ENCODE measurements around the gene CAB39.

Gene CAB39

DNA sequence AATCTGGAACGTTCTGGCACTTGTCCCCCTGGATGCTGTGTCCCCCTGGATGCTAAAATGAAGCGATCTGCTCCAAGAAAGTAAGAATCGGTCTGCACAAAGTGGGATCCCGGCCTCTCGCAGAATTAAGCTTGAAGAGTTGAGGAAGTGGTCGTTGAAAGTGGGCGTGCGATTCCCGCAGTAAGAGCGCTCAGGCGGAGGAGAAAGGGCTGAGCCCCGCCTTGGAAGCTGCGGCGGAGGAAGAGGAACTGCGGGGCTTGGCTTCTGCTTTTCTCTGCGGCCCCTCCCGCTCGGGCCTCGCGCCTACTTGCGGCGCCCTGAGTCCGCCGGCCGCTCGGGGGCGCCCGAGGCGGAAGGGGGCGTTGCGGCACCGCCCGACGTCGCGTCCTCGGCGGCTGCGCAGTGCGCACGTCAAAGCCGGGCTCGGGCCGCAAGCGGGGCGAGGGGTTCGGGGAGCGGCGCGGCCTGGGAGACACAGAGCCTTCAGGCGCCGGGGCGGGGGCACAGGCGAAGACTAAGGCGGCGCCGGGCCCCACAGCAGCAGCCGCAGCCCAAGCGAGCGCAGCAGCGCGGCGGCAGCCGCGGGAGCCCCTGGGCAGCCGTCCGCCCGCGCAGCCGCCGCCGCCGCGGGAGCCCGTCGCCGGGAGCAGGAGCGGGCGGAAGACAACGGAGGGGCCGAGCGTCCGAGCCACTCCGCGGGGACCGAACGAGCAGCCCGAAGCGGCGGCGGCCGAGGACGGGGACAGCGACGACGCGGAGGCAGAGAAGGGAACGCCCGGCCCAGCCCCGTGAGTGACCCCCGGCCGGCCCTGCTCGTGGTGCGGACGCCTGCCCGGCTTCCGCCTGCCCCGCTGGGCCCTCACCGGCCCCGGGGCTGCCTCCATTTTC lies at the start of gene CAB39:
Gene CAB39 (plus strand): TSS at position 400 of the 888 bp plus-strand sequence. CDS start 47,160 bp downstream, outside the sequence.
- DNase-seq = peak; percentile 75

DNA sequence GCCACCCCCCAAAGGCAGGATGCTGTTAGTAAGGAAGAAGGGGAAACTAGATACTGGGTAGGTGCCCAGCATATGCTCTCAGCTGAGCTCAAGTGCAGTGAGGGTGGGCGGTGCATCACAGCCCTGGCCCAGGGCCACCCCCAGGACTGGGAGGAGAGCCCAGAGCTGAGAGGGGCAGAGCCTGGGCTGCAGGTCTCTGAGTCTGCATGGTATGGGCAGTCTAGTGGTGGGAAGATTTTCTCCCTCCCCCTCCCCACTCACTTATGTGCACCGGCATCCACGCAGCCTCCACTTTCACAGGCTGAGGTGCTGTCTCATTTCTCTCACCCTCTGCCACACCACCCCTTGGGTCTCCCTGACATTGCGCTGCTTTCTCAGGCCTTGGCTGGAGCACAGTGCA lies 48.5 kb upstream of the CAB39 start:
- DNase-seq = peak; percentile 64

DNA sequence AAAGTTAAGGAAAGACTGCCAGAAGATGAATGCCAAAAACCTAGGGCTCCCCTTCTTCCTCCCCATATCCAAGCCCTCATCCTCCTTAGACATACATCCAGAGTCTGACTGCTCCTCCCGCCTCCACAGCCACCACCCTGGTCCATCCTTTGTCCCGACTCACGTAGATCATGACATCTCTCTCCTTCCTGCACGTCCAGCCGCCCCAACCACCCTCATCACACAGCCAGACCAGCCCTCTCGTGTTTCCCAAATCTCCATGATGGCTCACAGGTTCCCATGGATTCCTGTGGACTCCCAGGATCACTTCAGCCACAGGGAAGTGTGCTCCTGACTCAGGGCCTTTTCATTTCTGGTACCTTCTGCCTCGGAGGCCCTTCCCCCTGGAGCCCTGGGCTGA lies 47.8 kb upstream of the CAB39 start:
- DNase-seq = no peak

DNA sequence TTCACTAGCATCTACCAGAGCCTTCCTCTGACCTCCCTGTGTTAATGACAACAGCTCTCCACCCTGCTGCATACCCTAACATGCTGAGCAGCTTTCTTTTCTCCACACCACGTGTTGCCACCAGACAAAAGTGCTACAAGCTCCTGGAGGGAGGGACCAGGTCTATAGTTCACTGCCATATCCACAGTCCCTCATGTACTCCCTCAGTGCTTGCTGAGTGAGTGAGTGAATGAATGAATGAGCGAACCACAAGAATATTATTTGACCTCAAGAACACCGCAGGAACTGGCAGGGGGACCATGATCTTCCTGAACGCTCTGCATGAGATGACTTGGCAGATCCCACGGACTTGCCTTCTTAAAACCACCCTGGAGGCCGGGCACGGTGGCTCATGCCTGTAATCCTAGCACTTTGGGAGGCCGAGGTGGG lies 47.4 kb upstream of the CAB39 start:
- DNase-seq = no peak

DNA sequence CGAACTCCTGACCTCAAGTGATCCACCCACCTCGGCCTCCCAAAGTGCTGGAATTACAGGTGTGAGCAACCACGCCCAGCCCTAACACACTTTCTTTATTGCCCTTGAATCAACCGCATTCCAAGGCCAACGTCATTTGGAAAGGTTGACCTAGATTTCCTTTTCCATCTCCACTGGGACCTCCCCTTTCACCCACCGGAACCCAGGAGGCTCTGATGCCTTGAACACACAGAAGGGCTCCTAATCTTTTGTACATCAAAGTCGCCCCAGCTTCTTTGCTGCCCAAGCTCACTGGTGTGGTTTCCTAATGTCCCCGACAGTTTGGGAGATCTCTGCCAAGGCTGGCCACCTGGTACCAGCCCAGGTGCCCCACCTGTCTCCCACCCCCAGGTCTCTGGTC lies 46.2 kb upstream of the CAB39 start:
- DNase-seq = no peak

DNA sequence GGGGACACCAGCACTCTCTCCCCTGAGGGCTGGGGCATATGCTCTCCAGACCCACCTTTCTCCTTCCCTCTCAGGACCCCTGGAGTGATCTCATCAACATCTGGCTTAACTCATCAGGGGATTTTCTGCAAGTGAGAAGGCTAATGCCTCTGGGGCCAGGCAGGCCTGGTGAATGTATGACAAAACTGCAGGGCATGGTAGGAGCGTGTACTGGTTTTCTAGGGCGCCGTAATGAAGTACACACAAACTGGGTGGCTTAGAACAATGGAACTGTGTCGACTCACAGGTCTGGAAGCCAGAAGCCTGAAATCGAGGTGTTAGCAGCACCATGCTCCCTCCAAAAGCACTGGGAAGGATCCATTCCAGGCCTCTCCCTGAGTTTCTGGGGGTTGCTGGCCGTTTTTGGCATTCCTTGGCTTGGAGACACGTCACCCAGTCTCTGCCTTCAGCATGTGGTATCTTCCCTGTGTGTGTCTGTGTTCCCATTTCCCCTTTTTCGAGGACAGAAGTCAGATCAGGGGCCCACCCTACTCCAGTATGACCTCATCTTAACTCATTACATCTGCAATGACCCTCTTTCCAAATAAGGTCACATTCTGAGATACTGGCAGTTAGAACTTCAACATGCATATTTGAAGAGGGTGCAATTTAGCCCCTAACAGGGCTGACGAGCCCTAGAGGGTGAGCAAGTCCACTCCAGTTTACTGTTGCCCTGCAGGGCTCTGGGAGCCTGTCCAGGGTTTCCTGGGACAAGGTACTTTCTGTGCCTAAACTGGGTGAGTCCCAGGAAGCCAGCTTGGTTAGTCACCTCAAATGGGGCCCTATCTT lies 45.5 kb upstream of the CAB39 start:
- no peak for DNase-seq

DNA sequence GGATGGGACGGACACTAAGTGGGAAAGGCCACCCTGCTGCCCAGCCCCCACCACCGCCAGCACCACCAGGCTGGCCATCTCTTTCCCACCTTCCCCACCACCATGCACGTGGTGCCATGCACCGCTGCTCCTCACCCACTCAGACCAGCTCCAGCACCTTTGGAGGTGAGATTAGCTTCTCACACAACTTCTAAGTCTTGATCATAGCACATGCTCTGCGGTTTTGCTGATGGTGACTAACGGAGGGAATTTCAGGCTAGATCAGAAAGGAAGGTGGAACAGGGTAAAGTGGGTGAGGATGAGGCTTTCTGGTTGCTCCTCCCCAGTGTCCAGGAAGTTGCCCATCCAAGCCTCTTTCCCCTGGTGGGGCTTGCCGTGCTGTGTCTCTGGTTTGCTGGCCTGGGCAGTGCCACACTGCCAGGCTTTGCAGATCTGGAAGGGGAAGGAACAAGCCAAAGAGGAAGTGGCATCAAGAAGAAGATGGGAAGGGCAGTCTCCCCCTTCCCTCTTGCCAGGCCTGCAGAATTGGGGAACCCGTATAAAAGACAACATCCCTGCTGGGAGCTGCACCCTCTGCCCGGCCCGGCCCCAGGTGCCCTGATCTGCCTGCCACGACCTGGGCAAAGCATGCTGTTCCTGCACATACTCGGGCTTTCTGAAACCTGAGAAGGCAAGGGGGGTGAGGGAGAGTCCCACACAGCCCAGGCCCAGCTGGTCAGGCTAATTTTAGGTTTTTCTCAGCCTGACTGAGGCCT lies 44.3 kb upstream of the CAB39 start:
- DNase-seq = no peak

DNA sequence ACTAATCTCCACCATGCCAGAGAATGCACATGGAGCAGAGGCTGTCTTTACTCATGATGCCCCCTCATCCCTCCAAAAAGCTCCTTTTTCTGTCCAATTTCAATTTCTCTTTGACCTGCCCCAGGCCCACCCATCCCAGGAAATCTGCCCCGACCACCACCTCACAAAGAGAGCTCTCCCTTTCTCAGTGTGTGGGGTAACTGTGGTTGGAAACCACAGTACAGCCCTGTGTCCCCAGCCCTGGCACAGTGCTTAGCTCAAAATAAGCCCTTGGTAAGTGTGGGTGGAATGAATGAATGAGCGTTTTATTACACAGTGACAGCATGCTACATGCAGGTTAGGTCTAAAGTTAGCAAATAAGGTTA lies 43.7 kb upstream of the CAB39 start:
- no peak for DNase-seq

DNA sequence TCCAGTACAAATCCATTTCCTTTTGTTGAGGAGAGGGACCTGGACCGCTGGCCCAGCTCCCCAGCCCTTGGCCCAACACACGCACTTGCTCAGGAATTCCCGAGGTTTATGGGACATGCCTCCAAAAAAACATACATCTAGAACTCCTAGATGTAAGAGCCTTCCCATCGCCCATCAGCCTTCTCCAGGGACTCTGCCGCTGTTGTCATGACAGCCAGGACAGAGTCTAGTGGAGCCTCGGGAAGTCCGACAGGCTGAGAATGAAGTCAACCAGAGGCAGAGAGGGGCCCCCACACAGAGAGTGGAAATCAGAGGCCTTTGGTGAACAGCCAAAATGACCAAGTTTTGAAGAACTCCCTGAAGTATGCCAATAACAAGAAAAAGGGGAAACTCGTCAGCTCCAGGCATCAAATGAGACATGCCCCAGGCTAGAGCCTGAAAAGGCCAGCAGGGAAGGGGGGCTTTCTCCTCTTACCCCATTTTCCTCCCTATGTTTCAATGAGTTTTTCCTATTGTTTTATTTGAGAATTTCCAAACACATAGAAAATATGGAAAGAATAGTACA lies 43.2 kb upstream of the CAB39 start:
- DNase-seq = no peak

DNA sequence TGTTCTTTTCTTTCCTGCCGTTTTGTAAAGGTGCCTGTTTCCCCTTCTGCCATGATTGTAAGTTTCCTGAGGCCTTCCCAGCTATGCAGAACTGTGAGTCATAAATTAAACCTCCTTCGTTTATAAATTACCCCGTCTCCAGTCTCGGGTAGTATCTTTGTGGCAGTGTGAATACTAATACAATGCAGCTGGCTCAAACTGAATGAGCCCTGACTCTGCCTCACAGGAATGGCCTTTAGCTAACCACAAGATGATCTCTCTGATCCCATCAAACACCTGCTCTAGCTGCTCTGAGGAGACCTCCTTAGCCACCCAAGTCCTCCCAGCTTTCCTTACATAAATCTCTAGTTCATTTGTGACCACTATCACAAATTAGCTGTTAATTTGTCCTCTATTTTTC lies 41.5 kb upstream of the CAB39 start:
- no peak for DNase-seq

DNA sequence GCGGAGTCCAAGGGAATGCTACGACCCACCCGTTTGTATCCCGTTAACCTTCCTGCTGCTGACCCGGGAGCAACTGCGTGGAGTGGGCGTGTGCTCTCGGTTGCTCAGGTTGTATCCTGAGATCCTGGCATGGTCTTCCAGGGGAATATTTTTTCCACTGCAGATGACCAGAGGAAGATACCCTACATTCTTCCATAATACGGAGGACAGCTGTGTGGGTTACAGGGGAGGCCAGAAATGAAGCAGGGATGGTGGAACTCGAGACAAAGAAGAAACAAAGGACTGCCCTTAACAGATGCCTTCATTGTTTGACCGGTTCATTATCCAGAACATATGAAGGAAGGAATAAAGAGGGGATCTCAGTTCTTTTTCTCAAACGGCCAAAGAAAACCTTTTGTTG lies 39.8 kb upstream of the CAB39 start:
- DNase-seq = no peak

DNA sequence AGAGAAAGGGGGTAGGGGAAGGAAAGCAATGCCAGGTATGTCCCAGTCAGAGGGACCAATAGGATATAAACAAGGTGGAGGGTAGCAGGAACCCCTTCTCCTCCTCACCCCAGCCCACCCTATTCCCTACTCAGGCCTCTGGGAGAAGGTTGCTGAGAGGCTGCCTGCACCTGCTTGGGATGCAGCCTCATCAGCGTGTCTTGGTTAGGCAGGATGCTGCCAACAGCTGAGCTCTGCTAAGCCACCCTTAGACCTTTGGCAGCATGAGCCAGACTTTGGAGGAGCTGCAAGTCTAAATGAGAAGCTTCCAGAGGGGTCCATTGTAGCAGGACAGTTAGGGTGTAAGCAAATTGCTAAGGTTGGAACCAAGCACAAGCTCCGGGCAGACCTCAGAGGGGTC lies 38.2 kb upstream of the CAB39 start:
- no peak for DNase-seq

DNA sequence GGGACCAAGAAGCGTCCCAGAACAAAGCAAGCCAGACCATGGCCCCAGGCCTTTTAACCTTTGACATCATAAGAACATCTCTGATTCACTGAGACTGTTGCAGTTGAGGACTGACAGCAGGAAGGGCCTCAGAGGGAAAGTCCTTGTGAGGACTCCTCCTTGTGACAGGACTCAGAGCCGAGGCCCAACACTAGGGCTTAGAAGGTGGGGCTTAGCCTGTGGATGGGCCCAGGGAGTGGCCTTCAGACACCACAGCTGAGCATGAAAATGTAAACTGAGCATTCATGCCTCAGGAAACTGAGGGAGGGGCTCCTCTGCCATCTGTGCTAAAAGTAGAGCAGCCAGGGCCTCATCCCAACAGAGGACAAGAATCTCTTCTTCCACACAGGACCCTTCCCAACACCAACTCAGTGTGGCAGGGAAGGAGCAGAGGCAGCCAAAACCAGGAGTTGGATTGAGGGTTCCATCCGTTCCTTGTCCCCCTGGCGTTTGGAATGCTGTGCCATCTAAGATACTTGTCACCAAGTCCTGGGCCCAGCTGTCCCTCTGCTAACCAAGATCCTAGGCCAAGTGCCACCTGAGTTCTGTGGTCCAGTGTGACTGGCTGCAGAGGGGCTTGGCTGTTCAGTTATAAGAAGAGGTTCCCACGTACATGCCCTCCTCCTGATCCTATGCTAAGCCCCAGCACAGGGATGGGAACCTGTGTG lies 37.5 kb upstream of the CAB39 start:
- no peak for DNase-seq

DNA sequence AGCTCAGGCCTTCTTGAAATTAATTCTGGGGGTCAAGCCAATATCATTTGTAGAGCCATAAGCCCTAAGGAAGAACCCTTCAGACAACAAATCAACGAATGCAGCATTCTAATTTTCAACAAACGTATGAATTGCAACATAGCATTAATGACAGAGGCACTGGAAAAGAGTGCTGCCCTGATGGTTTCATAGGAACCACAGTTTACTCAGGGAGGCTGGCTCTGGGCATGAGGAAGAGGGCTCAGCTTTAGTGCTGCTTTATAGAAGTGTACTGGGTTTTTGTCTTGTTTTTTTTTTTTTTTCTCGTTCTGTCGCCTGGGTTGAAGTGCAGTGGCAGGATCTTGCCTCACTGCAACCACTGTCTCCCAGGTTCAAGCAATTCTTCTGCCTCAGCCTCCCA lies 36.1 kb upstream of the CAB39 start:
- DNase-seq = no peak

DNA sequence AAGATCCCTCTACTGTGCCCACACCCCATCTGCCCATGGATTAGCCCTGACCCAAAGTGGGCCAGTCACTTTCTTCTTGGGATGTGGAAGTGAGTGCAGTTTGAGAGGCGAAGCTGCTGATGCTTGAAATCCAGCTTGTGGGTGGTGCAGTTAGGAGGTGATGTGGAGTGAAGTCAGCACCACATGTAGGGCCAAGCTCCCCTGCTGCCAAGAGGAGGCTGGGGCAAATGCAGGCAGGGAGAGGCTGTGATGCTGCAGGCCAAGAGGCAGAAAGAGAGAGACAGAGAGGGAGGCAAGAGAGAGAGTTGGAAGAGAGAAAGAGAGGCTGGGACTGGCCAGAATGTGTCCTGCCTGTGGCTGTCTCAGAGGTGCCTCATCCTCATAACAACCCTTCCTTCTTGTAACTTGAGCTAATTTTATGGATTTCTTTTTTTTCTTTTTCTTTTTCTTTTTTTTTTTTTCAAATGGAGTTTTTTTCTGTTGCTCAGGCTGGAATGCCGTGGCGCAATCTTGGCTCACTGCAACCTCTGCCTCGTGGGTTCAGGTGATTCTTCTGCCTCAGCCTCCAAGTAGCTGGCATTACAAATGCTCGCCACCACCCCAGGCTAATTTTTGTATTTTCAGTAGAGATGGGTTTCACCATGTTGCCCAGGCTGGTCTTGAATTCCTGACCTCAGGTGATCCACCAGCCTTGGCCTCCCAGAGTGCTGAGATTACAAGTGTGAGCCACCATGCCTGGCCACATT lies 35.3 kb upstream of the CAB39 start:
- no peak for DNase-seq

DNA sequence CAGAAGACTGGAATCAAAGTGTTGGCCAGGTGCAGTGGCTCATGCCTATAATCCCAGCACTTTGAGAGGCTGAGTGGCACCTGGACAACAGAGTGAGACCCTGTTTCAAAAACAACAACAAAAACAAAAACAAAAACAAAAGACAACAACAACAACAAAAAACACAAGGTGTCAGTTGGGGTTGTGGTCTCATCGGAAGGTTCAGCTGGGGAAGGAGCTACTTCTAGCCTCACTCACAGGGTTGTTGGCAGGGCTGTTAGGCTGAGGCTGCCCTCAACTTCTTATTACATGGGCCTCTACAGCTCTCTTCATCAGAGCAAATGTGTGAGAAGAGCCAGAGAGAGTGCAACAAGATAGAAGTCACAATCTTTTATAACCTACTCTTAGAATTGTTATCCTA lies 34.6 kb upstream of the CAB39 start:
- no peak for DNase-seq

DNA sequence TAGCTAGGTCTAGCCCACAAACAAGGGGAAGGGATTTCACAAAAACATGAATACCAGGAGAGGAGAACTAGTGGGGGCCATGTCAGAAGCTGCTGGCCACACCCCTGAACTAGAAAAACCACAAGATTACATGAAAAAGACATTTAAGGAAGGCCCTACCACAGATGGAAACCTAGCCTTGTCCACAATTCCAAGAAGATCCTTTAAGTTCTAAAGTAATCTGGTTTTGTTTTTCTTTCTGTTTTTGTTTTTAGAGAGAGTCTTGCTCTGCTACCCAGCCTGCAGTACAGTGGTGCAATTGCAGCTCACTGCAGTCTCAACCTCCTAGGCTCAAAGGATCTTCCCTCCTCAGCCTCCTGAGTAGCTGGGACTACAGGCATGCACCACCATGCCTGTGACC lies 34.2 kb upstream of the CAB39 start:
- no peak for DNase-seq

DNA sequence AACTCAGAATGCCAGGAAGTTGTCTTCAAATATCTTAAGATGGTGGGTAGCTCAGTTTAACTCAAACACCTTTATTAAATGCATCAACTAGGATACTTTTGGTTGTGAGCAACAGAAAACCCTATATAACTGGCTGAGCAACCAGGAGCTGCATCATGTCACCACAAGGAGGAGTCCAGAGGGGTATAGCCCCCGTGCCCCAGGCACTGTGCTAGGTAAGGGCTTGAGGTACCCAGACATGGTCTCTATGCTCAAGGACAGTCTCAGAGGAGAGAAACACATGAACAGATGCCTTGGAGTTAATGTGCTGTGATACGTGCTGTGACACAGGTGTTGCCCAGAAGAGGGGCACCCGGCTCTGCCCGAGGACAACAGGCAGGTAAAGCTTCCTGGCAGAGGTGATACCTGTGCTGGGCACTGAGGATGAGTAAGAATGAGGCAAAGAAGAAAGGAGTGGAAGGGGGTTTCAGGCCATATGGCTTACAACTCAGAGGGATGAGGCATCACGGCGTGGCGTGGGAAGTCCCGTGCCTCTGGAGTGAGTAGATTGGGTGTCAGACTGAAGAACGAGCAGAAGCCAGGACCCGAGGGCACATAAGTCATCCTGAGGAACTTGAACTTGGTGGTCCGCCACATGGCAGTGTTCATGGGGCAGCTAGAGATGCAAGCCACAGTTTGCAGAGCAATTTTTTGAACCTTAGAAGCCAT lies 32.0 kb upstream of the CAB39 start:
- no peak for DNase-seq

DNA sequence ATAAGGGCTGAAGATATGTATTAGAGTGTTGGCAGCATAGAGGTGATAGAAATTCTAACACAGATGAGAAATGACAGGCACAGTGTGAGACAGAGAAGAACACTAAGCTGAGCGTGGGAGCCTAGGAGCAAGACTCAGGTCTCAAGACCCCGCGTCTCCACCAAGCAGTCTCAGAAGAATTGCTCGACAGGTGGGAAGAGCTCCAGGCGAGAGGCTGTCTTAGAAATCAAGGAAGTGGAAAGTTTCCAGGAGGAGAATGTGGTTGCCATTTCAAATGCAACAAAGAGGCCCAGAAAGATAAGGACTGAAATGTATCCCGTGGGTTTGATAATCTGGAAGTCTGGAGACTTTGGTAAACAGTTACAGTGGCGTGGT lies 31.5 kb upstream of the CAB39 start:
- DNase-seq = no peak

DNA sequence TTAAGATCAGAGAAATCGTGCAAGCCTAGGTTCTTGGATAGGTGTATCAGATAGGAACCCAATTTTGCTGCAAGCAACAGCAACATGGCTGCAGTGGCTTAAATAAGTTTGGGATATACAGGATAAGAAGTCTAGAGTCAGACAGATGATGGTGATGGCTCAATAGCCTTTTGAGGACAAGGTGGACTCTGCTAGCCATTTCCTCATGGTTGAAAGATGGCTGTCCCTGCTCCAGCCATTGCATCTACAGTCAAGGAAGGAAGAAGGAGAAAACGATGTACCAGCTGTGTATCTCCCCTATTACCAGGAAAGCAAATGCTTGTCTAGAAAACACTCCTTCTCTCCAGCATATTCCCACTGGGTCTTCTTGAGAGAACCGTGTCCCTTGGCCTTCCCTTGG lies 30.1 kb upstream of the CAB39 start:
- no peak for DNase-seq
